Hematopoietic multipotent progenitor cell (in vitro differentiated cells): ENCODE measurements around the gene FOXB1. TPM values are rescaled to one million over a fixed set of nuclear protein-coding genes. Genes with fewer than 3 reads are reported as not detected.

Experiments used
- DNase-seq, 3 donors: peaks; one replicate each; pipeline ENCODE4 v3.0.0-alpha.2; 2011 to 2015; ENCODE audit warnings: low read depth in 2 of 3, low spot score in 2 of 3
- total RNA-seq: library from RNA; depleted of rRNA; stranded (reverse); fragments of >200 nt; gene quantifications from one replicate; pipeline ENCODE4 v1.2.3, GENCODE V29; 2012

FOXB1 gene
- total RNA-seq = not detected

DNA sequence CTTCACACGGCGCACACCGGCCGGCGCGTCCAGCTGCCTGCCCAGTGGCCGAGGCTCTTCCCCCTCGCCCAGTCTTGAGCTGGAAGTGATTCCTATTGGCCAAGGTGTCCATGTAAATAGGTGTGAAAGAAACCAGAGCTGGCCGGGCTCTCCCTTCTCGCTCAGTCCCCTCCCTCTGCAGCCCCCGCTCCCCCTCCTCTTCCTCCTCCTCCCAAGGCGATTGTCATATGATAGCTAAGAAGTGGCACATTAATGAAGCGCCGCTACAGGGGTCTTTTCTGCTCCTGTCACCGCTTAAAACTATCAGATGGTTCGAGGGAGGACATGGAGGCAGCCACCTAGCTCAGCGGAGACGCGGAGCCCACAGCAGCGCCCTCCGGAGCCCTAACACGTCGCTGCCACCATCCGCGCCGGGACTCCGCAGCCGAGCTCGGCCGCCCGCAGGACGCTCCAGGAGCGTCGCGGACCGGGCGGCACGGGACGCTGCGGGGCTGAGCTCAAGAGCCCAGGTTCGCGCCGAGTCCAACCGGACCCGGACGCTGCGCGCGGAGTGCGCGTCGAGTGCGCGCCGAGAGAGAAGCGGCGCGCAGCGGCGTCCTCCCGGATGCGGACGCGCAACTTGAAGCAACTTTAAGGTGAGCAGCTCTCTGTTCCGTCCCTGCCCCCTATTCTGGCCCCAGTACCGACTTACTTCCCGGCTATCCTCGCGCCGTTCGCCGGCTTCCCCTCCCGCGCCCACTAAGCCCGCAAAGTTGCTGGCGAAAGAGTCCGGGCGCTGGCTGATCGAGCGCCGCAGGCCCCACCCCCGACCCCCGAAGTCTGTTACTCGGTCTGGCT, at the start of gene FOXB1:
TSS of gene FOXB1 (plus strand) at position 303 of the 837 bp plus-strand sequence. CDS start 653 bp downstream, outside the sequence.
- DNase-seq = peak in 2 of 3 donors; percentile 32 to 46

GRCh38 chr15:59958288-59958687, 45.8 kb upstream of the FOXB1 start:
- no peak for DNase-seq

- no peak for DNase-seq
Observed at GRCh38 chr15:59960318-59960717, 43.8 kb upstream of the FOXB1 start.

DNA sequence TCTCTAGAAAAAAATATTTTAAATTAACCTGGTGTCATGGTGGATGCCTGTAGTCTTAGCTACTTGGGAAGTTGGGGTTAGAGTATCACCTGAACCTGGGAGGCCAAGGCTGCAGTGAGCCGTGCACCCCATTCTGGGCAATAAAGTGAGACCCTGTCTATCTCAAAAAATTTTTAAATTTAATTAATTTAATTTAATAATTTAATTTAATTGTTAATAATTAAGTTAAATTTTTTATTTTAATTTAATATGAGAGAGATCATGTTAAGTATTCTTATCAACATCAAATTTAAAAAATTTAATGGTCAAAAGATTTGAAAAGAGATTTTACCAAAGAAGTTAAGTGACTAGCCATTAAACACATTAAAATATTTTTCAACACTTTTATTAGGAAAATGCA, 40.8 kb upstream of the FOXB1 start:
- no peak for DNase-seq

DNA sequence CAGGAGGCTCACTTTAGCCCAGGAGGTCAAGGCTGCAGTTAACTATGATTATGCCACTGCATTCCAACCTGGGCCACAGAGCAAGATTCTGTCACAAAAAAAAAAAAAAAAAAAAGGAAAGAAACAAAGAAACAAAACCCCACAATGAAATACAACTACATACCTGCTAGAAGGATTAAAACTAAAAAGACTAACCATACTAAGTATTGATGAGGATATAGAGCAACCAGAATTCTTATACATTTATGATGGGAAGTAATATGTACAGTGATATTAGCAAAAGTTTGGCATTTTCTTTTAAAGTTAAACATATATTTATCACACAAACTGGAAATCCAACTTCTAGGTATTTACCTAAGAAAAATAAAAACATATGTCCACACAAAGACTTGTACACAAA, 40.2 kb upstream of the FOXB1 start:
- no peak for DNase-seq

GRCh38 chr15:59965741-59966140, 38.4 kb upstream of the FOXB1 start:
- no peak for DNase-seq

GRCh38 chr15:59966262-59966661, 37.8 kb upstream of the FOXB1 start:
- no peak for DNase-seq

DNA sequence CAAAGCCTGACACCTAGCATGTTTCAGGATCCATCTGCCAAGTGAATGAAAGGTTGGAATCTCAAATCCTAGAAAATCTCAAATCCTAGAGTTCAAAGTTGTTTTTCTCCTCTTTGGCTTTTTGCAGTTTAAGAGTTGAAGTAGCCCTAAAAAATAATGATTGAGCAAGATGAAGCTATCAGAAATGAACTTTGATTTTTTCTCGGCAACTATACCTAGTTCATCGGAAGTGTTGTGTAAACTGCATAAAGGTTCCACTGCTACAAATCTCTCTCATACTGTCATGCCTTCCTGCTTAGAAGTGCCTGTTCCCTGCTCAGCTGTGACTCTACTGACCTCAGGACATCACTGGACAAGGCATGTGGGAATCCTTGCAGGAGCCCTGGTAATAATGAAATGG, 35.8 kb upstream of the FOXB1 start:
- no peak for DNase-seq

GRCh38 chr15:59972241-59972640, 31.9 kb upstream of the FOXB1 start:
- DNase-seq = no peak

DNA sequence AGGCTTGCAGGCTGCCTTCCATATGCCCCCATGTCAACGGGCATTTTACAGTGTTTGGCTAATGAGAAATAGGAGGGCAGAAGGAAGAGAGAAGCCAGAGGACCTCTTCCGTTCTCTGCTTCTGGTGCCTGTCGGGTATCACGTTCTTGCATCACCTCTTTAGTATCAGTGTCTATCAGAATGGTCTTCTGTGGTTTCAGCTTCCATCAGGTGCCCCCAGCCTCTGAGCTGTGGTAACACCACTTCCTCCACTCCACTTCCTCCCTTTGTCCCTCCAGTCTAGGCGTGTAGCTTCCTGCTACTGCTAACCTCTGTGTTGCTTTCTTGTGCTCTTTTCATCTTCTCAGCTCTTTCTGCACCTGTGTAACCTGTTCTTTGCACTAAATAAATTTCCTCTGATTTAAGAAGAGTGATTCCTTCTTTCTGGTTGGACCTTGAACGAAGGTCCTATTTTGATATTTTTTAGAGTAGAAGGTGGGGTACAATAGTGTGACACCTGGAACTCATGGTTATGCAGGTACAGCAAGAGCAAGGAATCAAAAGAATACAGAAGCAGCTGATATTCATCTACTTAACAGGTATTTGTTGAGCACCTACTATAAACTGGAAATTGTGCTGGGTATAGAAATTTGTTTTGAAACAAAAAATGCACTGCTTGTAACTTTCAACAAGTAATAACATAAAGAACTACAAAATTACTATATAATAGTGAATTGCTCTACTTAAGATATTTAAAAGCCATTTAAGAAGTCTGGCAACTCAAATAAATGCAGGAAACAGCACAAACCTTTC, 27.4 kb upstream of the FOXB1 start:
- peak; percentile 40 to 95 (median 84) for DNase-seq

DNA sequence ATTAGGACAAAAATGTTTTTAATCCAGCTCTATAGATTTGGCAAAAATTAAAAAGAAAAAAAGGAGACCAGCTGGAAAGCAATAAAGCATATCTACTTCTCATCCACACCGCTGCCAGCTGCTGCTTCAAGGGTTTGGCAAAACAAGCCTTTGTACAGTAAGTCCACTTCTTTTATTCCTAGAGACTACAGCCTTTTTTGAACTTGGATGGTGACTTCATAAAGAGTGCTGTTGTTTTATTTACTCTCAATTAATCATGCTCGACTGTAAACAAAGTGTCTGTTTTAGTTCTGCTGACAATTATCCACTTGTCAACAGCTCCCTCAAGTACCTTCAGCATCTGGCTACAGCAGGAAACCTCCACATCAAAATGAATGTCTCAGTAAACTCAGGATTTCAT, 12.3 kb upstream of the FOXB1 start:
- DNase-seq = no peak

GRCh38 chr15:59993041-59993750, 10.9 kb upstream of the FOXB1 start:
- DNase-seq = no peak

GRCh38 chr15:59993950-59994401, 10.1 kb upstream of the FOXB1 start:
- peak in 1 of 3 donors; percentile 48 for DNase-seq

GRCh38 chr15:59994526-59994887, 9.6 kb upstream of the FOXB1 start:
- DNase-seq = peak in 1 of 3 donors; percentile 40

DNA sequence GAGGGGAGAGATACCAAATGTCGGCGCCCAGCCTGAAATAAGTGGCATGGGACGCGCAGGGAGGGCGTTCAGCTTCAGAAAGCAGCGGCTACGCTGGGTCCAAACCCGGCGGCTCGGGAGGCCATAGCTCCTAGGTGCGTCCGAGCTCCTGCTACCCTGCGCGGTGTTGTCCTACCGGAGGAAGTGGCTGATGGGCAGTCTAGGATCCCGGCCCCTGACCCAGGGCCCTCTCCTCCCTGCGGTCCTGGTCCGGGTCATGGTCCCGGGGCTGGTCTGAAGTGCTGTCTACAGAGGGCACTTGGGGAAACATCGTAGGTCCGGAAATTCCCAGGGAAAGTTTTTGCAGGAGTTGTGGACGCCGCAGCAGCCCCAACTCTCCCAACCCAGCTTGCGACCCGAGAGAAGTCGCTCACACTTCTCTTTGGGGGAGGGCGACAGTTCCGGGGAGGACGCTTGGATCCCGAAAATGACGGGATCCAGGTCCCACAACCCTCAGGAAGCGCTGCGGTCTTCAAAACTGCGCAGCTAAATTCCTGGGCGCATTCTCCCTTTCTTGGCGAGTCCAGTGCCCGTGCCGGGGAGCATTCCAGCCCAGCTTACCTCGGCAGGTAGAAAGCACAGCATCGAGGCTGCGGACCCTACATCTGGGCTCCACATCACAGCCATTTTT, 9.1 kb upstream of the FOXB1 start:
- DNase-seq = peak in 1 of 3 donors; percentile 7

GRCh38 chr15:59995568-59996297, 8.4 kb upstream of the FOXB1 start:
- DNase-seq = peak in 1 of 3 donors; percentile 38

DNA sequence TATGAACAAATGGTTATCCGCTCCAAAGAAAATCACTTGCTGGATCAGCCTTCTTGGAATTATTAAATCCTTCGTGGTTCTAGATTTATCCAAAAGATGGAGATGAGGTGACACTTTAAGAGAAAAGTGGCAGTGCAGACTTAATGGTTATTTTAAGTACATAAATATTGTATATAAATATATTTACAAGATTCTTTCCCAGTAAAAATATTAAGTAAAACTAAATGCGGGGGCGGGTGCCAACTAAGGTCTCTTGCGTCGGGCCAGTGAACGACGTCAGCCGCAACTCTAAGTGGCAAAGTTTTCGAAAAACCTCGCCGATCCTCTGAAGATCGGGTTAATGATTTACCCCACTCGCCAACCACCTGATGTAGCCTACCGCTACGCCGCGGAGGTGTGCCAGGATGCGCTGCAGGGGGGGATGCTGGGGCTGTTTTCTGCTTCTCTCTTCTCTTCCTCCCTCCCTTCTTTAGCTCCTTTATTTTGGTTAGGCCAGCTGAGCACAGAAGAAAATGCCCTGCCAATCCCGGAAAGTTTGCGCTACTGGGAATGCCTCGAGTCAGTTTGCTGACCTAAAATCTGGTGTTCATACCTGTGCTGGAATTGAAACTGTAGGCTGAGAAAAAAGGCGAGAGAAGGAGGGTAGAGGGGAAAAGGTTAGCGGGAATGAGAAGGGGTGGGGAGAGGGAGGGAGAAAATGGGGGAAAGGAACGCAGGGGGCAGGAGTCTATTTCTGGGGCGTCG, 7.6 kb upstream of the FOXB1 start:
- peak in 1 of 3 donors; percentile 49 for DNase-seq

DNA sequence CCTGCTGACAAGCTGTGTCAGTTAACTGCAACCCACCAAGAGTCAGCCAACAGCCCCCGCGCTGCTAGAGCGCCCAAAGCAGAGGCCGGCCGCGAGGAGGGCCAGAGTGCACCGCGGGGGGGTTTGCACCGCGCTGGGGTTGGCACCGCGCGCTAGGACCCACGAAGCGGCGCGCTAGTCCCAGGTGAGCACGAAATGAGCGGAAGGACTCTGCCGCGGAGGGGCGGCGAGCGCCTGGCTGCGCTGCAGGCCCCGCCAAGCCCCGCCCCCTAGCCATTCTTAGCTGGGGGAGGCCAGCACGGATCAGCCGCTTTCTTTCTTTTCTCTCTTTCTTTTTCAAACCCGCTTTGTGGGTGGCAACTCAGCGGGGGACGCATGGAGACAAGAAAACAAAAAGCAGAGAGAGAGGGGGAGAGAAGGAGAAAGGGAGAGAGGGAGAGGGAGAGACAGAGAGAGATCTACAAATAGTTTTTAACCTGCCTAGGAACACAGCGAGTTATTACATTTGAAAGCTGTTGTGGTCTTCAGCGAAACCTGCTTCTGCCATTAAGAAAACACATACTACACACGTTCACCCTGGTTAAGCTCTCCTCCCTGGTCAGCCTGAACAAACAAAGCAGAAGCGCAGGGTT, 6.9 kb upstream of the FOXB1 start:
- DNase-seq = peak in 1 of 3 donors; percentile 40
